Hepatocyte (in vitro differentiated cells): ENCODE measurements around the gene ZFP64. TPM values are rescaled to one million over a fixed set of nuclear protein-coding genes. Genes with fewer than 3 reads are reported as not detected.

ENCODE experiments used
- DNase-seq: peaks from one replicate; pipeline ENCODE4 v3.0.0-alpha.2; 2016; ENCODE audit warnings: low spot score
- H2AFZ ChIP-seq: fragments of 200-600 bp; sonication (generic); 2 replicates; pipeline ENCODE4 v1.6.0; 2016; ENCODE audit warnings: antibody characterized with exemption, mild to moderate bottlenecking
- H3K27ac ChIP-seq: fragments of 200-600 bp; sonication (generic); 2 replicates; pipeline ENCODE4 v1.5.1; 2016; ENCODE audit warnings: mild to moderate bottlenecking
- H3K27me3 ChIP-seq: fragments of 200-600 bp; sonication (generic); 2 replicates; pipeline ENCODE4 v1.6.1; 2016
- H3K36me3 ChIP-seq: fragments of 200-600 bp; sonication (generic); replicated peaks from 2 replicates; pipeline ENCODE4 v1.5.1; 2016; ENCODE audit warnings: low read depth; ENCODE audit not compliant: insufficient read depth
- H3K4me1 ChIP-seq: fragments of 200-600 bp; sonication (generic); 2 replicates; pipeline ENCODE4 v1.5.1; 2016; ENCODE audit warnings: mild to moderate bottlenecking, moderate library complexity; ENCODE audit not compliant: insufficient read depth
- H3K4me2 ChIP-seq: fragments of 200-600 bp; sonication (generic); 2 replicates; pipeline ENCODE4 v1.6.0; 2016
- H3K4me3 ChIP-seq: fragments of 200-600 bp; sonication (generic); 2 replicates; pipeline ENCODE4 v1.5.1; 2016; ENCODE audit warnings: mild to moderate bottlenecking
- H3K79me2 ChIP-seq: fragments of 200-600 bp; sonication (generic); 2 replicates; pipeline ENCODE4 v1.6.0; 2017; ENCODE audit warnings: mild to moderate bottlenecking
- H3K9me2 ChIP-seq: fragments of 200-600 bp; sonication (generic); replicated peaks from 2 replicates; pipeline ENCODE4 v1.6.0; 2017; ENCODE audit warnings: mild to moderate bottlenecking; ENCODE audit not compliant: insufficient read depth
- H3K9me3 ChIP-seq: fragments of 200-600 bp; sonication (generic); 2 replicates; pipeline ENCODE4 v1.5.1; 2016; ENCODE audit warnings: low read depth, mild to moderate bottlenecking
- H4K20me1 ChIP-seq: fragments of 200-600 bp; sonication (generic); 2 replicates; pipeline ENCODE4 v1.6.0; 2016; ENCODE audit warnings: mild to moderate bottlenecking; ENCODE audit not compliant: insufficient read depth, poor library complexity, severe bottlenecking
- CTCF ChIP-seq: fragments of 200-600 bp; sonication (generic); IDR thresholded peaks from 2 replicates; pipeline ENCODE4 v1.5.1; 2016; ENCODE audit warnings: antibody characterized with exemption, mild to moderate bottlenecking; ENCODE audit not compliant: poor library complexity
- EZH2 ChIP-seq: fragments of 200-600 bp; sonication (generic); IDR thresholded peaks from 2 replicates; pipeline ENCODE4 v1.6.1; 2016; ENCODE audit warnings: antibody characterized with exemption, mild to moderate bottlenecking, borderline replicate concordance
- EZH2phosphoT487 ChIP-seq: fragments of 200-600 bp; sonication (generic); IDR thresholded peaks from one replicate; pipeline ENCODE4 v1.6.1; 2018; ENCODE audit warnings: antibody characterized with exemption, mild to moderate bottlenecking, low read depth, moderate library complexity; ENCODE audit not compliant: unreplicated experiment, severe bottlenecking
- WGBS: methylation state at CpG from one replicate; pipeline ENCODE4 v1.1.6; 2016; ENCODE audit warnings: low lambda C conversion rate; ENCODE audit errors: missing lambda C conversion rate; 5-methylcytosine and 5-hydroxymethylcytosine counted together
- polyA plus RNA-seq: library from polyadenylated mRNA; unstranded; fragments of >200 nt; fragmentation: Nextera tagmentation; extraction: Ambion mirVana; gene quantifications from 2 replicates; pipeline ENCODE4 v1.2.1, GENCODE V29; 2016
- total RNA-seq: library from RNA; depleted of rRNA; stranded (reverse); fragments of >200 nt; gene quantifications from 2 replicates; pipeline ENCODE4 v1.2.3, GENCODE V29; 2014

The ZFP64 gene
- total and polyA plus RNA-seq, 2 experiments from 2014 or later: 9.3 to 10.0 TPM

- 67% methylated on average over 2 of the region's 2 CpGs for WGBS
- H3K79me2 ChIP-seq: no peaks in the 10 kb centered on the region
These were observed 73.5 kb downstream of the ZFP64 start for GRCh38 chr20:52118016-52118623.

GRCh38 chr20:52110456-52110855, 81.1 kb downstream of the ZFP64 start:
- H3K9me2 ChIP-seq: no peaks in the 10 kb centered on the region
- DNase-seq: no peak
- H3K4me2 ChIP-seq: no peak overlapping the region
- no peaks in the 10 kb centered on the region for H3K36me3 ChIP-seq
- peaks cover 17% of the 10 kb centered on the region for H3K27me3 ChIP-seq
- WGBS: 93% methylated on average over 6 of the region's 6 CpGs
- TF ChIP-seq EZH2phosphoT487 (no peak), CTCF (no peak), EZH2 (no peak)
- H3K4me3 ChIP-seq: no peak overlapping the region
- H3K4me1 ChIP-seq: peaks cover 10% of the 10 kb centered on the region
- no peak overlapping the region for H2AFZ ChIP-seq
- no peaks in the 10 kb centered on the region for H4K20me1 ChIP-seq
- no peak overlapping the region for H3K27ac ChIP-seq
- no peaks in the 10 kb centered on the region for H3K79me2 ChIP-seq
- no peaks in the 10 kb centered on the region for H3K9me3 ChIP-seq

More at GRCh38 chr20:52118016-52118623, 73.5 kb downstream of the ZFP64 start:
- no peak for TF ChIP-seq CTCF
- no peak for TF ChIP-seq EZH2
- no peak for TF ChIP-seq EZH2phosphoT487
- Histone ChIP-seq H3K4me1 (no peaks in the 10 kb centered on the region), H3K36me3 (no peaks in the 10 kb centered on the region), H3K27ac (no peak overlapping the region), H3K4me2 (no peak overlapping the region), H4K20me1 (no peaks in the 10 kb centered on the region), H3K27me3 (no peaks in the 10 kb centered on the region), H2AFZ (no peak overlapping the region), H3K4me3 (no peak overlapping the region), H3K9me3 (no peaks in the 10 kb centered on the region), H3K9me2 (no peaks in the 10 kb centered on the region)
- DNase-seq: no peak

- Histone ChIP-seq H3K9me3 (no peaks in the 10 kb centered on the region), H3K4me2 (peak overlapping the region; percentile 96), H2AFZ (peak overlapping the region; percentile 51), H3K27me3 (peaks cover 49% of the 10 kb centered on the region), H3K4me3 (peak overlapping the region; percentile 46), H4K20me1 (no peaks in the 10 kb centered on the region), H3K4me1 (peaks cover 22% of the 10 kb centered on the region), H3K9me2 (no peaks in the 10 kb centered on the region), H3K79me2 (no peaks in the 10 kb centered on the region), H3K27ac (no peak overlapping the region), H3K36me3 (no peaks in the 10 kb centered on the region)
- 1% methylated on average over 47 of the region's 47 CpGs for WGBS
- DNase-seq: peak; percentile 36
- TF ChIP-seq EZH2 (no peak), CTCF (peak; percentile 25), EZH2phosphoT487 (peak; percentile 38)
These were observed 85.8 kb downstream of the ZFP64 start for GRCh38 chr20:52105442-52106422.
